ENCODE results near the gene CAPN15.

Gene CAPN15

DNA sequence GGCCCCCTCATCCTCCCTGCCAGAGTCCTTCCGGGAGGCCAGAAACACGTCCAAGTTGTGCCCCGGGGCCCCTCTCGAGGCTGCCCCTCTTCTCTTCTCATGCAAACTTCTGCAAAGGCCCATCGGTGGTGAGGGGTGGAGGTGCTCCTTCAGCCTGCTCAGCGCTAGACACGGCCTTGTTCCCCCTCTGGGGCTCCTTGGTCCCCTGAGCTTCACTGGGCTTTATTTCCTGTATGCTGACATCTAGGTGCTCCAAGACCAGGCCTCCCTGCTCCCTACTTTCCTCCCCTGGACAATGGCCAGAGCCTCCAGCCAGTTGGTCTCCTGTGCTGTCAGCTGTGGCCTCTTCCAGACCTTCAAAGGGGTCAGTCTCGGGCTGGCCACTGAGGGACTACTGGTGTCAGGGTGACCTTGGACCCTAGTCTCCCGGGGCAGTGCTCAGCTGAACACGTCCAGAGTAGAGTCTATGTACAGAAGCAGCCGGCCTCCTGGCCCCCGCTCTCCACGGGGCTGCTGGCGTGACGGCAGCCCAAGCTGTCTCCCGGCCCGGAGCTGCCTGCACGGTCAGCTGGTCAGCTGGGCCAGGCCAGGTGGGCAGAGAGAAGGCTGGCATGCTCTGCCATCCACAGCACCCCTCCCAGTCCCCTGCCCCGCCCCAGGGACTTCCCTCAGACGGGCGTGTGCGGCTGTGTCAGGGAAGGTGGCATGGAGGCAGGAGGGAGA, 30.9 kb downstream of the CAPN15 start:
- no peak for TF ChIP-seq FOXP2 (optimal IDR thresholded peaks at IDR 0.05; ENCODE audit: borderline replicate concordance, extremely low read depth, extremely low read length, insufficient read depth)
- TF ChIP-seq TAF1 (IDR thresholded peaks at IDR 0.05; ENCODE audit: borderline replicate concordance, insufficient read depth, low read length) = no peak
- TF ChIP-seq SIN3A (IDR thresholded peaks at IDR 0.05; ENCODE audit: borderline replicate concordance, insufficient read depth, low read length) = no peak
- TF ChIP-seq, protein P1, sequence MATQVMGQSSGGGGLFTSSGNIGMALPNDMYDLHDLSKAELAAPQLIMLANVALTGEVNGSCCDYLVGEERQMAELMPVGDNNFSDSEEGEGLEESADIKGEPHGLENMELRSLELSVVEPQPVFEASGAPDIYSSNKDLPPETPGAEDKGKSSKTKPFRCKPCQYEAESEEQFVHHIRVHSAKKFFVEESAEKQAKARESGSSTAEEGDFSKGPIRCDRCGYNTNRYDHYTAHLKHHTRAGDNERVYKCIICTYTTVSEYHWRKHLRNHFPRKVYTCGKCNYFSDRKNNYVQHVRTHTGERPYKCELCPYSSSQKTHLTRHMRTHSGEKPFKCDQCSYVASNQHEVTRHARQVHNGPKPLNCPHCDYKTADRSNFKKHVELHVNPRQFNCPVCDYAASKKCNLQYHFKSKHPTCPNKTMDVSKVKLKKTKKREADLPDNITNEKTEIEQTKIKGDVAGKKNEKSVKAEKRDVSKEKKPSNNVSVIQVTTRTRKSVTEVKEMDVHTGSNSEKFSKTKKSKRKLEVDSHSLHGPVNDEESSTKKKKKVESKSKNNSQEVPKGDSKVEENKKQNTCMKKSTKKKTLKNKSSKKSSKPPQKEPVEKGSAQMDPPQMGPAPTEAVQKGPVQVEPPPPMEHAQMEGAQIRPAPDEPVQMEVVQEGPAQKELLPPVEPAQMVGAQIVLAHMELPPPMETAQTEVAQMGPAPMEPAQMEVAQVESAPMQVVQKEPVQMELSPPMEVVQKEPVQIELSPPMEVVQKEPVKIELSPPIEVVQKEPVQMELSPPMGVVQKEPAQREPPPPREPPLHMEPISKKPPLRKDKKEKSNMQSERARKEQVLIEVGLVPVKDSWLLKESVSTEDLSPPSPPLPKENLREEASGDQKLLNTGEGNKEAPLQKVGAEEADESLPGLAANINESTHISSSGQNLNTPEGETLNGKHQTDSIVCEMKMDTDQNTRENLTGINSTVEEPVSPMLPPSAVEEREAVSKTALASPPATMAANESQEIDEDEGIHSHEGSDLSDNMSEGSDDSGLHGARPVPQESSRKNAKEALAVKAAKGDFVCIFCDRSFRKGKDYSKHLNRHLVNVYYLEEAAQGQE (IDR thresholded peaks at IDR 0.05; ENCODE audit: insufficient read depth in 1 of 2, low read depth in 2 of 2, low read length in 2 of 2) = no peak
- no peak for TF ChIP-seq POLR2AphosphoS5 (IDR thresholded peaks at IDR 0.05; ENCODE audit: low read depth, low read length)

GRCh38 chr16:559021-559380, 31.5 kb downstream of the CAPN15 start:
- no peak for TF ChIP-seq FOXP2 (optimal IDR thresholded peaks at IDR 0.05; ENCODE audit: borderline replicate concordance, extremely low read depth, extremely low read length, insufficient read depth)
- no peak for TF ChIP-seq SIN3A (IDR thresholded peaks at IDR 0.05; ENCODE audit: borderline replicate concordance, insufficient read depth, low read length)
- TF ChIP-seq, protein P1 (IDR thresholded peaks at IDR 0.05; ENCODE audit: insufficient read depth in 1 of 2, low read depth in 2 of 2, low read length in 2 of 2) = no peak
- TF ChIP-seq TAF1 (IDR thresholded peaks at IDR 0.05; ENCODE audit: borderline replicate concordance, insufficient read depth, low read length) = no peak
- TF ChIP-seq POLR2AphosphoS5 (IDR thresholded peaks at IDR 0.05; ENCODE audit: low read depth, low read length) = no peak

DNA sequence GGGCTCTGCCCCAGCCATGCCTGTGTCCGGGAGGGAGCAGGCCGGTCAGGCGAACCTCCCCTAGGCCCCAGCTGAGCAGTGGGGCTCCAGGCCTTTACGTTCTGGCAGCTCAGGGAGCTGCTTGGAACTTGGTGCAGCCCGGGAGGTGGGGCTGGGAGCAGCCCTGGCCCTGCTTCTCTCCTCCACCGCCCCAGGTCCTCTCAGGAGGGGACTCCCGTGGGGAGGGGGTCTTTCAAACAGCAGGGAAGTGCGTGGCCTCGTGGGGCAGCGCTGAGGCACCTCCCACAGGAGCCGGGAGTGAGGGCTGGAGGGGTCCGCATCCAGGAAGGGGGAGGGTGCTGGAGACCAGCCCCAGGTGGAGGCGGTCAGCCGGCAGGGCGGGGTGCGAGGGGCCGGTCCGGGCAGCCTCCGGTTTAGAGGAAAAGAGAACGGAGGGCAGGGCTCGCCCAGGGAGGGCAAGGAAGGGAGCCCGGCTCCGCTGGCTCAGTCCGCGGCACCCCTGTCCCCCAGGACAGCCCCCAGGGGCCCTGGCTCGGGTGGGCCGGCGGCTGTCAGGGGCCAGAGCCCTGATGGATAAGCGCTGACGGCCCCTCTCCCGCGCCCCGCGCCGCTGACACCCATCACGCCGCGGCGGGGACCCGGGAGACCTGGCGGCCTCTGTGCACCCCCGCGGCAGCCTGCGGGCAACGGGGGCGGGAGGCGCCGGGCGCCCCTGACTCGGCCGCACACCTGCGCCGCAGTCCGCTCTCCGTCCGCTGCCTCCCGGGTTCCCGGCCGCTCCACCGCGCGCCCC, 32.1 kb downstream of the CAPN15 start:
- TF ChIP-seq TAF1 (IDR thresholded peaks at IDR 0.05; ENCODE audit: borderline replicate concordance, insufficient read depth, low read length) (no peak), SIN3A (IDR thresholded peaks at IDR 0.05; ENCODE audit: borderline replicate concordance, insufficient read depth, low read length) (no peak), FOXP2 (optimal IDR thresholded peaks at IDR 0.05; ENCODE audit: borderline replicate concordance, extremely low read depth, extremely low read length, insufficient read depth) (no peak), POLR2AphosphoS5 (IDR thresholded peaks at IDR 0.05; ENCODE audit: low read depth, low read length) (no peak)
- TF ChIP-seq, protein P1 (IDR thresholded peaks at IDR 0.05; ENCODE audit: insufficient read depth in 1 of 2, low read depth in 2 of 2, low read length in 2 of 2) = no peak

DNA sequence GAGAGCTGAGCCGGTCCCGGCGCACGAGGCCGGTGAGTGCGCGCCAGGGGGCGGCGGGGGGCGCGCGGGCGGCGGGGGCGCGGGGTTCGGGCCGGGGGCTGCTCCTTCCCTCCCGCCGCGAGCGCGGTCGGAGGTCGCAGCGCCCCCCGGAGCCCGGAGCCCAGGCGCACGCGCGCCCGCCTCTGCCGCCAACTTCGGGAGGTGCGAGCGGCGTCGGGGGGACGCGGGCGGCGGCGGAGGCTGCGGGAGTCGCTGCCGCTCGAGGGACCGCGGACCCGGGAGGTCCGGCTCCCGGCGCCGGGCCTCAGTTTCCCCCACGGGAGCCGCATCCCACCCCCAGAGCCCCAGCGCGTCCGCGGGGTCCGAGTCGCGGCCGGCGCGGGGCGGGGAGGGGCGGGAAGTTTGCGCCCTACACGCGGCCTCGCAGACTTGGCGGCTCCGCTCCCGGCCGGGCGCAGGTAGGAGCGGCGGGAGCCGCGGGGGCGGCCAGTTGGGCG, 32.7 kb downstream of the CAPN15 start, which contains the start of gene PRR35:
Gene PRR35, plus strand, starts transcription at position 191 of the 497 bp plus-strand sequence. CDS start 2,901 bp downstream, outside the sequence.
- TF ChIP-seq TAF1 (IDR thresholded peaks at IDR 0.05; ENCODE audit: borderline replicate concordance, insufficient read depth, low read length) (no peak), FOXP2 (optimal IDR thresholded peaks at IDR 0.05; ENCODE audit: borderline replicate concordance, extremely low read depth, extremely low read length, insufficient read depth) (no peak), POLR2AphosphoS5 (IDR thresholded peaks at IDR 0.05; ENCODE audit: low read depth, low read length) (no peak), SIN3A (IDR thresholded peaks at IDR 0.05; ENCODE audit: borderline replicate concordance, insufficient read depth, low read length) (no peak)
- TF ChIP-seq, protein P1 (IDR thresholded peaks at IDR 0.05; ENCODE audit: insufficient read depth in 1 of 2, low read depth in 2 of 2, low read length in 2 of 2) = no peak

All from PFSK-1 (cell line).